Activated CD4-positive, alpha-beta T cell treated with anti-CD3 and anti-CD28 coated beads, Interleukin-2, amount 10 ng/mL, durations not matched to agents 24 days and 14 days (primary cell): ENCODE results near the gene ABCA12. TPM values are rescaled to one million over a fixed set of nuclear protein-coding genes. Genes with fewer than 3 reads are reported as not detected.

Source experiments
- DNase-seq: peaks from one replicate; pipeline ENCODE4 v3.0.0; 2022
- H3K27ac Mint-ChIP-seq: one replicate; pipeline ENCODE4 v1.8.0; 2022; ENCODE audit warnings: mild to moderate bottlenecking, mixed read lengths
- H3K27me3 Mint-ChIP-seq: one replicate; pipeline ENCODE4 v1.8.0; 2022; ENCODE audit warnings: mixed read lengths
- H3K36me3 Mint-ChIP-seq: one replicate; pipeline ENCODE4 v1.8.0; 2022; ENCODE audit warnings: low read depth, mild to moderate bottlenecking, mixed read lengths
- H3K4me1 Mint-ChIP-seq: one replicate; pipeline ENCODE4 v1.8.0; 2021; ENCODE audit warnings: mixed read lengths
- H3K4me3 Mint-ChIP-seq: one replicate; pipeline ENCODE4 v1.8.0; 2022; ENCODE audit warnings: mild to moderate bottlenecking, moderate library complexity, mixed read lengths
- H3K9me3 Mint-ChIP-seq: one replicate; pipeline ENCODE4 v1.8.0; 2021; ENCODE audit warnings: mixed read lengths
- intact Hi-C: fragments of 100-400 bp; cut with micrococcal nuclease; formaldehyde crosslinking; loops from one replicate; pipeline ENCODE4 v1.15.1; 2023
- total RNA-seq: library from RNA; stranded (reverse); gene quantifications from 2 replicates; pipeline ENCODE4 v1.2.3, GENCODE V29; 2022

ABCA12 gene
- total RNA-seq, 1 donor from 2014 or later, result not detected

DNA sequence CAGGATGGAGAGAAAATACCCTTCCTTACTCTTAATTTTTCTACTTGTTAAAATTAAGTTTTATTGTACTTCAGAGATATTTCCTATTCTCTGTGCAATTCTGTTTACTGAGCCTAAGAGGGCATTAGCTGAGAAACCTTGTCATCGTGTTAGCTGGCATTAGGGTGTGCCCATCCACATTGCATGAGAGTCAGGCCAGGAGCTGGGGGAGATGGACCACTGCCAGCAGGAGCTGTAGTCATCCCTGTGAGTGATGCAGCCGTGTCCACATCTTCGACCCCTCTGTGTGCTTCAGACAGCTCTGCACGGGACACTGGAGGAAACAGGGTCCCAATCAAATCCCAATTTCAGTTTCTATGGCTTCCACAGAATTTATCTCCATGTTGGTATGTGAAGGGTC lies 34.2 kb downstream of the ABCA12 start:
- no peak for DNase-seq
- no peaks in the 10 kb centered on the region for H3K27me3 Mint-ChIP-seq
- no peaks in the 10 kb centered on the region for H3K4me1 Mint-ChIP-seq
- no peaks in the 10 kb centered on the region for H3K9me3 Mint-ChIP-seq
- H3K36me3 Mint-ChIP-seq, result no peaks in the 10 kb centered on the region
- H3K27ac Mint-ChIP-seq, result no peak overlapping the region
- no peak overlapping the region for H3K4me3 Mint-ChIP-seq
- intact Hi-C loops, result no loop called here

DNA sequence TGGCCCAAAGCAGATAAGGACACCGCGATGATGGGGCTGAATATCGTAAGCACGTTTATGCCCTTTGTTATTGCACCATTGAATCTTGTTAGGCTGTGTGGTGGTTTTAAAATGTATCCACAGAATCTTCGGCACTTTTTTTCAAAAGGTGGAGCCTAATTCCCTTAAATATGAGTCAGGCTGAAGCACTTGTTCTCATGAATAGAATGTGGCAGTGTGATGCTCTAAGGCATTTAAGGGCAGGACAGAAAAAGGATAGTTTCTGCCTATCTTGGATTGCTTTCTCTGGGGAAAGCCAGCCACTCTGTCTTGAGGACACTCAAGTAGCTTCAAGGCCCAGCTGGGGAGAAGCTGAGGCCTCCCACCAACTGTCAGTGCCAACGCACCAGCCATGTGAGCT lies 39.6 kb downstream of the ABCA12 start:
- DNase-seq, result no peak

DNA sequence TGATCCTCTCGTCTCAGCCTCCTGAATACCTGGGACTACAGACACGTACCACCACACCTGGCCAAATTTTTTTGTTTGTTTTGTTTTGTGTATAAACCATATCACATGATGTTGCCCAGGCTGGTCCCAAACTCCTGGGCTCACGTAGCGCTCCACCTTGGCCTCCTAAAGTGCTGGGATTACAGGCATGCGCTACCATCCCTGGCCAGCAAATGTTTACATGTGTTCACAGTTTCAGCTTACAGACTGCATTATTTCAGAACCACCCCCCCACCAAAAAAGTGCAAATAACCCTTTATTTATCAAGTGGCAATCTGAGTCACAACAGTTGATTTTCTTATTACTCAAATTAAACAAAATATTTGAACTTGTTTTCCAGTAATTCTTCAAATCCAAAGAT lies 54.3 kb downstream of the ABCA12 start:
- intact Hi-C loops, result no loop called here
- no peaks in the 10 kb centered on the region for H3K27me3 Mint-ChIP-seq
- H3K4me1 Mint-ChIP-seq, result no peaks in the 10 kb centered on the region
- H3K27ac Mint-ChIP-seq, result no peak overlapping the region
- H3K9me3 Mint-ChIP-seq, result no peaks in the 10 kb centered on the region
- H3K4me3 Mint-ChIP-seq, result no peak overlapping the region
- no peaks in the 10 kb centered on the region for H3K36me3 Mint-ChIP-seq
- no peak for DNase-seq

More for the DNA sequence above, 39.6 kb downstream of the ABCA12 start:
- Mint-ChIP-seq H3K4me3 (no peak overlapping the region), H3K9me3 (no peaks in the 10 kb centered on the region), H3K27ac (no peak overlapping the region), H3K27me3 (no peaks in the 10 kb centered on the region), H3K36me3 (no peaks in the 10 kb centered on the region), H3K4me1 (no peaks in the 10 kb centered on the region)
- intact Hi-C loops, result no loop called here

DNA sequence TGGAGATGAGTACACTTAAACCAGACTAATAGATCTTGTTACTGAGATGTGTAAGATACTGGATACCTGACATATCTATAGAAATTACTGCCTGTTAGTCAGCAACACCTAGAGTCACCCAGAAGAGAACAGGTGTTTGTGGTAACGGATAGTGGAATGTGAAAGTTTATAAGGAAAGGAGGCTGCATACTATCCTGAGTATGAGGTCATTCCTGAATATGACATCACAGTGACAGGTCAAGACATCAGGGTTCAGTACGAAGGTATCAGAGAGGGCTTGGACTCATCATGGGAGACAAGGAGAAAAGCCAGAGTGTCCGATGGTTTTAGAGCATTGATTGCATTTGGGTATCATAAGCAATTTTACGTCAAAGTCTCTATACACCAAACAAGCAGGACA lies 55.3 kb downstream of the ABCA12 start:
- no peak overlapping the region for H3K4me3 Mint-ChIP-seq
- intact Hi-C loops, result no loop called here
- no peak for DNase-seq
- no peaks in the 10 kb centered on the region for H3K36me3 Mint-ChIP-seq
- no peaks in the 10 kb centered on the region for H3K9me3 Mint-ChIP-seq
- no peaks in the 10 kb centered on the region for H3K27me3 Mint-ChIP-seq
- no peaks in the 10 kb centered on the region for H3K4me1 Mint-ChIP-seq
- H3K27ac Mint-ChIP-seq, result no peak overlapping the region

DNA sequence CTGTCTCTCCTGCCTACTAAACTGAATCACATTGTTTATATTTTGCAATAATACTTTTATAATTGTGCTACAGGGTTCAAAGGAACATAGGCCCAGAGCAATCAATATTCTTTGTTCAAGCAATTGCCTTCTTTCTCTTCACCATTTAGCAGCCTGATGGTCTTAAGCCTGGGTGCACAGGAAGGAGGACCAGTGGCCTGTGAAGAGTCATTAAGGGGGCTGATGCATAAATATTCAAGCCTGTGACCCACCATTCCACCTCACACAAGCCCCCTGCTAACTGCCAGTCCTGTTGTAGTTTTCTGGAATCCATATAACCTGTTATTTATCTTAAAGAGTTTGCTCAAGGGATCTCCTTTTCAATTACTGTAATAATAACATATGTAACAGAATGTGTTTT lies 56.0 kb downstream of the ABCA12 start:
- intact Hi-C loops, result no loop called here
- Mint-ChIP-seq H3K9me3 (no peaks in the 10 kb centered on the region), H3K27ac (no peak overlapping the region), H3K4me1 (no peaks in the 10 kb centered on the region), H3K27me3 (no peaks in the 10 kb centered on the region), H3K4me3 (no peak overlapping the region), H3K36me3 (no peaks in the 10 kb centered on the region)
- DNase-seq, result no peak

DNA sequence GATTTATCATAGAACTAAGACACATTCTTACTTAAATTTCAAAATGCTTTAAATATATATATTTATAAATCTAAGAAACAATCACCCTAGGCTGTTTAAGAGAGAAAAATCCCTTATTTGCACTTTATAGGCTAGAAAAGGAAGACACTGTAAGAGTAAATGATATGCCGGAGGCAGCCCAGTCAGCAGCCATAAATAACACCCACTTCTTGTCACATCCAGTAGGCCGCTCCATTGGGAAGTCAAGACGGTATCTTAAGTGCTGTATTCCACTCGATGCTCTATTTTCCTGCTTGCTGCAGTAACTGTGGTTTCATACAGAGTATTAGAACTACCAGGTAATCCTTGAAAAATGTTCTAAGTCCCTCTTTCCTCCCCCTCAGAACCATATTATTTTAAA lies 57.9 kb downstream of the ABCA12 start:
- H3K9me3 Mint-ChIP-seq, result no peaks in the 10 kb centered on the region
- no peaks in the 10 kb centered on the region for H3K27me3 Mint-ChIP-seq
- no peaks in the 10 kb centered on the region for H3K36me3 Mint-ChIP-seq
- no peak overlapping the region for H3K27ac Mint-ChIP-seq
- intact Hi-C loops, result no loop called here
- no peak for DNase-seq
- no peaks in the 10 kb centered on the region for H3K4me1 Mint-ChIP-seq
- H3K4me3 Mint-ChIP-seq, result no peak overlapping the region

DNA sequence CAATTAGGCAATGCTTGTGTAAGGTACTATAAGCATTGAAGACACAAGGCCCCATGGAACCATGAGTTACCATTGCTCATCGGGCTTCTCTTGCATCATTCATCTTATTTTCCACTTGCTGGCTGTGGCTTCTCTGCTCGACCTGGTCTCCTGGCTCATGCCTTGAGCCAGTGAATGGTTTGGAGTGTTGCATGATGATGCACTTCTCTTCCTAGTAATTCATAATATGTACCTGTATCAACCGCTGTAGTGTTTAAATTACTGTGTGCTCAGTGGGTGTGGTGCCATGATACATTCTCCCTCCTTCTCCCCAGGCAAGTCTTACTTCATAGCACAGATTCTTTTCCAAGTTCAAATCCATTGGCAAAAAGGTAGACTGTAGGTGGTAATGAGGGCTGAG lies 66.8 kb downstream of the ABCA12 start:
- no peaks in the 10 kb centered on the region for H3K9me3 Mint-ChIP-seq
- H3K36me3 Mint-ChIP-seq, result no peaks in the 10 kb centered on the region
- no peak overlapping the region for H3K4me3 Mint-ChIP-seq
- no peak overlapping the region for H3K27ac Mint-ChIP-seq
- intact Hi-C loops, result no loop called here
- no peaks in the 10 kb centered on the region for H3K4me1 Mint-ChIP-seq
- DNase-seq, result no peak
- H3K27me3 Mint-ChIP-seq, result no peaks in the 10 kb centered on the region

DNA sequence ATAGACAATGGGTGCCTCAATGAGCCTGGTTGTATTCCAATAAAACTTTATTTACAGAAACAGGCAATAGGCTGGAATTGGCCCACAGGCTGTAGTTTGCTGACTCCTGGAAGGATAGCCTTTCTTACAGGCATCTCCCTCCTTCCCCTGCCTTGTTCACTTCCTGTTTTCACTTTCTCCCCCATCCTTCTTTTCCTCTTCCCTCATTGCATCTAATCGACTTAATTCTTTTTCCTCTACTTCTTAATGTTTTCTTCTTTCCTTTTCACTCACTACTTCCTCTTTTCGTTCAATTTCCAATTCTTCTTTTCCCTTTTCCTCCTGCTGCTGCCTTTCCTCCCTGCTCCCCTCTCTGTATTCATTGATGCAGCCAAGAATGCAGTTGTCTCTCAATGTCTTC lies 70.0 kb downstream of the ABCA12 start:
- intact Hi-C loops, result no loop called here
- no peaks in the 10 kb centered on the region for H3K9me3 Mint-ChIP-seq
- DNase-seq, result no peak
- H3K36me3 Mint-ChIP-seq, result no peaks in the 10 kb centered on the region
- H3K27ac Mint-ChIP-seq, result no peak overlapping the region
- no peaks in the 10 kb centered on the region for H3K4me1 Mint-ChIP-seq
- no peak overlapping the region for H3K4me3 Mint-ChIP-seq
- no peaks in the 10 kb centered on the region for H3K27me3 Mint-ChIP-seq

DNA sequence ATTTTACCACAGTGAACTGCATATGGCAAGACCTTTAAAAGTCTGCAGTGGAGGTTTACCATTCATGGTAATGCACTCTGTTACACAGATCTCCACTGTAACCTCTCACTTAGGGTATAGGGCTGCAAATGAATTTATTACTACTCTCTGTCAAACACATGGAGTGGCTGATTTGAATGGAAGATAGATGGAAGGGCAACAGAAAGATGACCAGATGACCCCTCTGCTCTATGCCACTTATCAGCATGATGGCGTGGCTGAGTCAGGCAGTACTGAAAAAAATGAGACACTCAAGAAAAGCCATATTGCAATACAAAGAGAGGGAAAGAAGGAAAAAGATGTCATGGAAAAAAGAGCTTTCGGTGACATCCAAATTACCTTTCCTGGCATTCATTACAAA lies 72.3 kb downstream of the ABCA12 start:
- no peak overlapping the region for H3K27ac Mint-ChIP-seq
- DNase-seq, result no peak
- H3K27me3 Mint-ChIP-seq, result no peaks in the 10 kb centered on the region
- H3K9me3 Mint-ChIP-seq, result no peaks in the 10 kb centered on the region
- no peaks in the 10 kb centered on the region for H3K4me1 Mint-ChIP-seq
- no peaks in the 10 kb centered on the region for H3K36me3 Mint-ChIP-seq
- H3K4me3 Mint-ChIP-seq, result no peak overlapping the region
- intact Hi-C loops, result no loop called here

DNA sequence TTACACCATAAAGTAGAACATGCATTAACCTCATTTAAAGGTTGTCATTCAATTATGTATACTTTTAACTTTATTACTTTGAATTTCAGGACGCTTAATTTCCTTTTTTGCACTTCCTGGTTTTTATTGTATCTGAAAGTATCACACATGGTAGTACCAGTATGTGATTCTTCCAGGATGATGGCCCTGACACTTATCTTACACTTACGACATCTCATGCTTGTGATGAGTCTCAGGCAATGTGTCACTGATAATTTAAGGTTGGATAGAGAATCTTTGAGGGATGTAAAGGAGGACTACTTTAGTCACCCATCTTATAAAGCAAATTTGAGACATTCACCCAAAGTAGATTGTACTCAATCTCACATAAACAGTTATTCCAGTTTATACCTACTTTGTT lies 74.9 kb downstream of the ABCA12 start:
- no peaks in the 10 kb centered on the region for H3K4me1 Mint-ChIP-seq
- intact Hi-C loops, result no loop called here
- no peak overlapping the region for H3K27ac Mint-ChIP-seq
- no peak overlapping the region for H3K4me3 Mint-ChIP-seq
- H3K27me3 Mint-ChIP-seq, result no peaks in the 10 kb centered on the region
- H3K9me3 Mint-ChIP-seq, result no peaks in the 10 kb centered on the region
- no peaks in the 10 kb centered on the region for H3K36me3 Mint-ChIP-seq
- DNase-seq, result no peak

DNA sequence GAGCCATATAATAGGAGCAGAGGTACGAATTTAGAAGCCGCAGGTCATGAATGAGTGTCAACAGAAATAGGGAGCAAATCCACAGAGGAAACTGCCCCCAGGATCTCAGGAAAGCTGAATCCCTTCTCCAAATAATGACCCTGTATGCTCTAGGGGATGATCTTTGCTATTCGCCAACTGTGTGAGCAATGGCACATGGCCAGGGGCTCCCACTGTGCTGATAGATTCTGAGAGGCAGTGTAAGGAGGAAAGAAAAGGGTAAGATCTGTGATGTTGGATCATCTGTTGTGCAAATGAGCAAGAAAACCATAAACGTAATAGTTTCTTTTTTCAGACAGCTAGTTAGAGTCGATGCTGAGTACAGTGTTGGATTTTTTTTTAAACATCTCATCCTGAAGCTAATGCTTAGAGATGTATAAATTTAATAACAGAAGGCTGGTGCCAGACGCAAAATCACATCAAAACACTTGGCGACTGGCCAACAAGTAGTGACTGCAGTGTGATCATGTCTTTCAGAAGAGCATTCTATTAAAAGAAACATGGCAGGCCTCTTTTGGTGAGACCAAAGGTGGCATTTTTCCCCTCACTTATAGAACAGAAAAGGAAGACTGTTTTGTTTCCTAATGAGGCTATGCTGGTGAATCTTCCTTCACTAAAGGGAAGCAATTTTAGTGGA lies 77.4 kb downstream of the ABCA12 start:
- no peaks in the 10 kb centered on the region for H3K36me3 Mint-ChIP-seq
- intact Hi-C loops, result no loop called here
- no peak overlapping the region for H3K27ac Mint-ChIP-seq
- H3K4me1 Mint-ChIP-seq, result no peaks in the 10 kb centered on the region
- DNase-seq, result no peak
- H3K4me3 Mint-ChIP-seq, result no peak overlapping the region
- no peaks in the 10 kb centered on the region for H3K9me3 Mint-ChIP-seq
- no peaks in the 10 kb centered on the region for H3K27me3 Mint-ChIP-seq

DNA sequence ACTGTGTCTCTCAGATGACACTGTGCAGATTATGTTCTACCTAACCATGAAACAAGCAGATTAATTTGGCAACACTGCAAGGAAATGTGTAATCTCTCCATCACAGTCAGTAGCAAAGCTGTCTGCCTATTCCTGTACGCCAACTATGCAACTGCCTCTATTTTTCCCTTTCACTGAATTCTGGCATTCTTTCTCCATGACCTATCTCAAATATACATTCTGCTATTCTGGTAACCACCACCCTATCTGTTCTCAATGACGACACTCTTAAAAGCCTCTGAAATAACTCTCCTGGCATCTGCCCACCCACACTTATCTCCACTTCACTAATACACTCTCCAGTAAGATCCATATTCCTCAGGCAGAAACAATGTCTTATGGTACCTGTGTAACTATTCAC lies 78.7 kb downstream of the ABCA12 start:
- no peaks in the 10 kb centered on the region for H3K9me3 Mint-ChIP-seq
- no peaks in the 10 kb centered on the region for H3K36me3 Mint-ChIP-seq
- intact Hi-C loops, result no loop called here
- no peaks in the 10 kb centered on the region for H3K27me3 Mint-ChIP-seq
- no peak for DNase-seq
- no peak overlapping the region for H3K27ac Mint-ChIP-seq
- H3K4me1 Mint-ChIP-seq, result no peaks in the 10 kb centered on the region
- no peak overlapping the region for H3K4me3 Mint-ChIP-seq

DNA sequence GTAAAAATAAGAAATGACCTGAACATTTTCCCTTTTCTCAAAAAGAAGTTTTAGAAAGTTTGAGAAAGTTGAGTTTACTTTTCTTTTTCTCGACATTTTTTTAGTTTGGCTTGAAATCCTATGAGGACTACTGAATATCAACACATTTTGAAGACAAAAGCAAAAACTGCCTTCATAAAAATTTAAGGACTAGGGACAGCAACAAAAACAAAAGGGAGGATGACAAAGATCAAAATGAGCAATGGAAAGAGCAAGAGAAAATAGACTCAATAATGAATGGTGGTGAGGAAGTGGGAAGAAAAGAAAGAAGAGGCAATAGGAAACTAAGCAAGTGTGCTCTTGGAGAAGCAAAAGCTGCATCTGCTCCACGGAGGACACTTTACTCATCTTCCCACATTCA lies 82.5 kb downstream of the ABCA12 start:
- no peak overlapping the region for H3K27ac Mint-ChIP-seq
- H3K4me1 Mint-ChIP-seq, result no peaks in the 10 kb centered on the region
- no peaks in the 10 kb centered on the region for H3K36me3 Mint-ChIP-seq
- no peaks in the 10 kb centered on the region for H3K27me3 Mint-ChIP-seq
- intact Hi-C loops, result no loop called here
- no peaks in the 10 kb centered on the region for H3K9me3 Mint-ChIP-seq
- no peak overlapping the region for H3K4me3 Mint-ChIP-seq
- no peak for DNase-seq

DNA sequence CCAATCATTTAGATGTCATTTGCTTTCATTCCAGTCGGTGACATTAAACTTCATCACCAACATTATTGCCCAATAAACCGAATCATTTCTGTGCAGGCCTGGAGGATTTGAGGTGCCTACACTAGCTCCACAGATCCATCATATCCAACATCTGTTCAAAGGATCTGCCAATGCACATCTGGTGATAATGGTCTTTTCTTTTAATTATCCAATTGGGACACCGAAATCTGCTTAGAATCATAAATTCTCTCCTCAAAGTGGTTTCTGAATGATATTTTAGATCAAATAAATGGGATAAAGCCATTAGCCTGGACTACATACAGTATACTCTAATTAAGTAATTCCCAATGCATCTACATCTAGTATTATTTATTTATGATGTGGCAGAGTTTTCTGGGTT lies 85.6 kb downstream of the ABCA12 start:
- Mint-ChIP-seq H3K9me3 (no peaks in the 10 kb centered on the region), H3K27ac (no peak overlapping the region), H3K27me3 (no peaks in the 10 kb centered on the region), H3K36me3 (no peaks in the 10 kb centered on the region), H3K4me3 (no peak overlapping the region), H3K4me1 (no peaks in the 10 kb centered on the region)
- intact Hi-C loops, result no loop called here
- no peak for DNase-seq

DNA sequence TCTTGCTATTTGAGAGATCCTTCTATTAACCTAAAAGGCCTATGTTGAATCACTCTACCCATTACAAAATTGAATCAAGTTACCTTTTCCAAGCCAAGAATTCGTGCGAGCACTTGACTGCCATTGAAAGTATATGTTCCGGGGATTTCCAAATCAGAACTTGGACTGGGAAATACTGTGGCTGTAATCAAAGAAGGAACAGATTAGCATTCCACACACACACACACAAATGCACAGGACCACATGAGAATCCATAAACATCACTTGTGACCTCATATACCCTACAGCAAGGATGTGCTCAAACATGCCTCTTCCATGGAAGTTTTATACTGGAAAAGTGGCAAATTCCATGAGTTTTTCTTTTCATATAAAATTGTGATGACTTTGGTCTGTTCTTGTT lies 86.0 kb downstream of the ABCA12 start:
- no peak overlapping the region for H3K4me3 Mint-ChIP-seq
- H3K27ac Mint-ChIP-seq, result no peak overlapping the region
- no peaks in the 10 kb centered on the region for H3K36me3 Mint-ChIP-seq
- no peaks in the 10 kb centered on the region for H3K9me3 Mint-ChIP-seq
- DNase-seq, result no peak
- intact Hi-C loops, result no loop called here
- no peaks in the 10 kb centered on the region for H3K27me3 Mint-ChIP-seq
- H3K4me1 Mint-ChIP-seq, result no peaks in the 10 kb centered on the region
